Activated CD4-positive, alpha-beta T cell treated with anti-CD3 and anti-CD28 coated beads, Interleukin-2, amount 50 U/mL, for 4 hours (primary cell): ENCODE data around the gene FNBP1L.

ENCODE experiments used
- DNase-seq, 2 experiments: peaks; one replicate each; pipeline ENCODE4 v3.0.0-alpha.2; 2020

Gene FNBP1L

DNA sequence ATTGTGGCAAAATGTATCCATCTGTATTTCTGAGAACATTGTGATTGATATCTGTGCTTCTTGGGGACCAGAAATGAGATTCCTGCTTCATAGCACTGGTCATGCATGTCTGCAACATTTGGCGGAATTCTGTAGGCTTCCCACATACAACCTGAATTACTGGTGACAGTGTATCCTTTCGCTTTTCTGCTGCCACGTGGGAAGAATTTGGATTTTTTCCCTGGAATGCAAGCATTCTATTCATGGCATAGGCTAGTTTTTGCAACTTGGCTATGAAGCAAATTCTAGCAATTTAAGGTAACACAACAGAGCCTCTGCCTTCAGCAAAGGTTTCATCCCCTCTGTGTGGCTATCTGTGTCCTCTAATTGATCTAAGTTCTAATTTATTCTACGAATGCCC, 147.8 kb downstream of the FNBP1L start:
- no peak for DNase-seq

DNA sequence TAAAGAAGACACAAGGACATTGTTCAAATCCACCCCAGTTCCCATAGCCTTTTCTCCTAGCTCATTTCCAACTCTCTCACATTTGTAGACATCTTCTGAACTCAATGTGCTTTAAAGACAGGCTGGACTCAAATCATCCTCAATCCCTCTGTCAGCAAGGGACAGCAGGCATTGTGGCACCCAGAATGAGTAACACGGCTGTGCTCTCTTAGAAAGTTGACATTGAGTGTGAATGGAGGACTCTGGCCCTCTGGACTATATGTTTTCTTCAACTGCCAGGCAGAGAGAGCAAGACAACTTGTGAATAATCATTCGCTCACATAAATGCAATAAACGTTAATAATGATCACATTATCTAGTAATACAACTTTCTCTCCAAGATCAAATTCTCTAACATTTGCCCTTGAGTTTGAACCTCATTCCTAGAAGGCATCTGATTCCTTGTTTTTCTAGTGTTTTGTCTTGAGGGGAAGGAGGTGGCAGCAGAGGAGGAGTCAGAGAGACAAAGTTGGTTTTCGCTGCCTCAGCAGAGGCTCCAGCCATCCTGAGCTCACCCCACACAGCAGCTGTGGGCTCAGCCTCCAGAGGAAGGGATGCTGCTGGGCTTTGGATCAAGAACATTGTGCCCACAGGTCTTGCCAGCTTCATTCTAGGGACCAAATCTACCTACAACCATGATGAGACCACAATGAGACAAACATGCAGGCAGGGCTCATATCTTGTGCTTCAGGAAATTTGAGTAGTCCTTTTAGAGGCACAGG, 148.6 kb downstream of the FNBP1L start:
- DNase-seq = no peak

DNA sequence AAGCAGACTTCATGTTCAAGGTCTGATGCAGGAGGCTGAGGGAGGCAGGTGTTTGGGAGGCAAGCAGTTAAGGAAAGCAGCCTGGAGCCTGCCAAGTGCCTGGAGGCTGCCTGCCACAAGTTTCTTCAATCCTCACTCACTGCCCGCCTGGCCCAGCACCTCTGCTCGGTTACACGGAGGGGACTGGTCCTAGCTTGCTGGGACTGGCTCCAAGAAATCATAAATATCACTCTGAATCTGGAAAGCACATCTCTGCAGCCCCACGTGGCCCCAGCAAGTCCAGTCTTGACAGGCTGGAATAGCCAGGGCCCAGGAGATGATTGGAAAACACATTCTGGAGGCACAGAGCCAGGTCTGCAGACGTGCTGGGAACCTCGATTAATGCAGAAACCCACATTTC, 149.8 kb downstream of the FNBP1L start:
- no peak for DNase-seq

DNA sequence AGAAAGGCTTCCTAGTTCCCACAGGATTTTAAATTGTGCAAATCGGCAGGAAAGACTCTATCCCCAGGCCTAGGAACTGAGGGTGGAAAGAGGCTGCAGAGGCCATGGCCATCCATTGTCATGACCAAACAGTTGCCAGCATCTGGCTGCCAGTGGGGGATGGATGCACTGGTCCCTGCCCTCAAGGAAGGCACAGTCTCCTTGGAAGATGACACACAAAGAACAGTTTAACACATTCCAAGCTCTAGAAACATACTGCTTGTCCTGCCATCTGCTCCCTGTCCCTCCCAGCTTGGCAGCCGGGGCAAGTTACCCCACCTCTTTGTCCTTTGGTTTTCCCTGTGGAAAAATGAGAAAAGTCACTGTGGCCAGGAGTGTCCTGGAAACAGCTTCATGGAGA, 150.5 kb downstream of the FNBP1L start:
- DNase-seq = no peak

DNA sequence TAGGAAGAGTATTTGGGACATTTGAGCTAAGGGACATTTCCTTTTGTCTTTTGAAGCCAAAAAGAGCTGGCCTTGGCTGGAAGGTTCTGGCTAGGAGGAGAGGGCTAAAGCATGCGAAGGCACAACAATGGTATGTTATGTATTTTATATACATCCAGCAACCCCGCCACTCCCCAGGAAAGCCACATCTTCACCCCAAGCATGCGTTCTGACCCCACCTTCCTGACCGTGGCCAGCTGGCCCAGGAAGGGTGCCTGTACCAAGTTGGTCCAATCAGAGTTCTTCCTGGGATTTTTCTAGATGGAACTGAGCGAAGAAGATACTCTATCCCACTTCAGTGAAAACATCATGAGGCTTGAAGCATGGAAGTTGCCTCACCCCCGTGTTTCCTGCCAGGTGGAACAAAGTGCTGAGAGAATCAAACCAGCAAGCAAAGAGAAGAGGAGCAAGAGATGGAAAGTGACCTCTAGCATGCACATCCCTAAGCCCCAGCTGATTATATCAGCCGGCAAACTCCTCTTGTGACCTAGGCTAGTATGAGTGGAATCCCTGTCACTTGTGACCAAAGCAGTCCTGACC, 151.0 kb downstream of the FNBP1L start:
- DNase-seq = no peak

DNA sequence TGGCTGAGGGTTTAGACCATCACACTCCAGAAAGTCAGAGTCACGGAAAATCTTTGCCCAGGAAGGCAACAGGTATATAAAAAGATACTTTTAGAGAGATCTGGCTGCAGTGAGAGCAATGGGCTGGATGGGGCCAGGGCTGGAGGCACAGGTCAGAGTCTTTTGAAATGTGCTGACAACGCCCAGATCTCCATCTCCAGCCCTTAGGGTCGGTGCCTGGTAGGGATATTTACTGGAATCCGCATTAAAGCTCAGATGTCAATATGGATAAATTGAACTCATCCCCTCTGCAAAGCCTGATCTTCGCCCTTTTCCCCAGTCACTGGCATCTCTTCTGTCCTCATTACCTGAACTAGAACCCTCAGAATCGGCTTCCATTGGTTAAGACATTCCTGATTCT, 151.6 kb downstream of the FNBP1L start:
- no peak for DNase-seq

DNA sequence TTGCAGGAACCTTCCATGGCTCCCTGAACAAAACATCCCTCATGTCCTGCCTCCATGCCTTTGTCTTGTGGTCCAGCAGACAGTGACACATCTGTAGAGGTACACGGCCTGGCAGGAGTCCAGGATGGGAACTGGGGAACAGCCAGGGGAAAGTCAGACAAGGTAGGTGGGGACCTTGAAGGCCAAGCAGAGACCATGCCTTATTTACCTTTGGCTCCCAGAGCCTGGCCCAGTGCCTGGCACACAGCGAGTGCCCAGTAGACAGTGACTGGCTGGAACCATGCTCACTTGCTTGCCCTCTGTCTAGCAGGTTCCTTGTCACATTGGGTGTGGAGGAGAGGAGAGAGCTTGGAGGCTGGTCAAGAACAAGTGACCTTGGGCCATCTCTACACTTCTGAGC, 152.7 kb downstream of the FNBP1L start:
- no peak for DNase-seq

DNA sequence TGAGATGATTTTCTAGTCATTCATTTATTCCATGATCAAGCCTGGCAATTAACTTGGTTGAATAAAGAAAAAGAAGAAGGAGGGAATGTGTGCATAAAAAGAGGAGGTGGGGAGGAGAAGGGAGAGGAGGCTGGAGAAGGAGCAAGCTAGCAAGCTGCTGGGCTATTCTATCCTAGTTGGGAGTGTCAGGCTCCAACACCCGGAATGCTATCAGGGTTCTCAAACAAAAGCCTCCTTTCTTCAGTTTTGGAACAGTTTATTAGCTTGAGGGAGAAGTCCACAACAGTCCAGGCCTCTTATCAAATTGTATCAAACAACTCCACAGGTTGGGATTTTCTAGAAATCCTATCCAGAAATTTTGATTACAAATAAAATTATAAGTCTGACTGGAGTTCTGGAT, 153.8 kb downstream of the FNBP1L start:
- no peak for DNase-seq

DNA sequence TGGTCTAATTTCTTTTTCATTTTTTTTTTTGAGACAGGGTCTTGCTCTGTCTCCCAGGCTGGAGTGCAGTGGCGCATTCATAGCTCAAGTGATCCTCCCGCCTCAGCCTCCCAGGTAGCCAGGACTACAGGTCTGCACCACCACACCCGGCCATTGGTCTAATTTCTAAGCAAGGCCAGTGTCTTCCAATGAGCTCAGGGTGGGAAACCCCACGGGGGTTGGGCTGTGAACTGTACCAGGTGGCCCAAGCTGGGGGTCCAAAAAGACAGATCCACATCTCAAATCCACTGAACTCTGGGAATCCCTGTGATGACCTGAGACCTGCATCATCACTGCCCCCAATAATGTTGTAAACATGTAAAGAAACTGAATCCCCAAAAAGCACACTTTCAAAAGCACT, 154.2 kb downstream of the FNBP1L start:
- no peak for DNase-seq

DNA sequence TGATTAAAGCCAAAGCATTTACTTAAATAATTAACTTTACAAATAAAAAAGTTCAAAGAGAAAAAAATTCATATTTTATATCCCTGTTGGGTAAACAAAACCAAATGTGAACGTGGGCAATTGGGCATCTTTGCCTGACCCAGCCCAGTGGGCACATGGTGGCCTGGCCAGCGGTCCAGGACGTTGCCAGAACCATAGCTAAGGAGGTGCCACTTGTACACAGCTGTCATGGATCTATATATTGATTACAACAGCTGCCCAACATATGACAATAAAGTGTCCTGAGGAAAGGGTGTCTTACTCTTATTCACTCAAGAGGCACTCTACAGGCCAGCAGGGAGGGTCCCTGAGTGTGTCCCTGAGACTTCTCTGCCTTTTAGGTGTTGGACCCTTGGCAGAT, 155.2 kb downstream of the FNBP1L start:
- DNase-seq = no peak

DNA sequence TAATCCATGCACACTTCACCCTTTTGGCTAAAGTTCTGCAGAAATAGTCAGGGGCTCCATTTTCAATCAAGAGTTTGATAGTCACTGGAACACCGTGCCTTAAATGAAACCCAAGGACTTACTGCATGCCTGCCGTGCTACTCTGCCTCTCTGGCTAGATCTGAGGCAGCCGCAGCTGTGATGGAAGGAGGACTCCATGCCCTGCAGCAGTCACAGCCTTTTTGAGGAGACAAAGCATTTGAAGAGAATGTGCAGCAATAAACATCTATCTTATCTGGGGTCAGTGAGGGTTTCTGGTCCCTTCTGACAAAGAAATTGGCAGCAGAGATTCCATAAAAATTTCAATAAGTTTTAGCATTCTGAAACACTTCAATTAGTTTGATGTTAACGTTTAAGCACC, 155.7 kb downstream of the FNBP1L start:
- no peak for DNase-seq
